T-helper 1 cell treated with Interleukin-12 subunit alpha and Interleukin-12 subunit beta and Interleukin-4 antibody, amounts not matched to agents 30 ng/mL and 1 ng/mL, for 36 hours (primary cell): ENCODE results near the gene LSR. TPM values are rescaled to one million over a fixed set of nuclear protein-coding genes. Genes with fewer than 3 reads are reported as not detected.

Experiments
- intact Hi-C: fragments of 100-400 bp; cut with micrococcal nuclease; formaldehyde crosslinking; loops from one replicate; pipeline ENCODE4 v1.15.1; 2024
- total RNA-seq: library from RNA; stranded (reverse); gene quantifications from 2 replicates; pipeline ENCODE4 v1.2.3, GENCODE V29; 2022

The LSR gene
- total RNA-seq, 1 donor from 2014 or later = 5.6 TPM

GRCh38 chr19:35265126-35265899 lies 16.5 kb downstream of the LSR start:
- intact Hi-C loops = loop anchor here (5.0 kb wide), 1 partner anchor 73 kb away; no protein-coding TSS in a partner anchor

- intact Hi-C loops = loop anchor here (5.0 kb wide), 1 partner anchor 74 kb away; no protein-coding TSS in a partner anchor
These were observed 17.2 kb downstream of the LSR start for GRCh38 chr19:35265900-35266519.

- intact Hi-C loops = loop anchor here (1.0 to 5.0 kb wide), 2 partner anchors 74 to 125 kb away; no protein-coding TSS in a partner anchor
These were observed 17.9 kb downstream of the LSR start for GRCh38 chr19:35266520-35267352.

- intact Hi-C loops = loop anchor here (1.0 to 5.0 kb wide), 2 partner anchors 75 to 126 kb away; no protein-coding TSS in a partner anchor
These were observed 18.6 kb downstream of the LSR start for GRCh38 chr19:35267353-35267817.

GRCh38 chr19:35267818-35268535 lies 19.2 kb downstream of the LSR start:
- intact Hi-C loops = loop anchor here (1.0 to 5.0 kb wide), 3 partner anchors 58 to 127 kb away; no protein-coding TSS in a partner anchor

GRCh38 chr19:35268536-35269437 lies 20.0 kb downstream of the LSR start, which contains the start of gene USF2:
Gene USF2, plus strand, starts transcription at chr19:35268962. Its CDS starts 140 bp downstream, at chr19:35269102.
- intact Hi-C loops = loop anchor here (1.0 to 5.0 kb wide), 6 partner anchors 58 to 227 kb away; partner anchors contain the start of gene FFAR1

- intact Hi-C loops = loop anchor here (1.0 to 5.0 kb wide), 5 partner anchors 77 to 226 kb away; partner anchors contain the start of gene FFAR1
These were observed 20.8 kb downstream of the LSR start for GRCh38 chr19:35269438-35270117.

GRCh38 chr19:35270381-35270811 lies 21.6 kb downstream of the LSR start:
- intact Hi-C loops = no loop called here

GRCh38 chr19:35271546-35271945 lies 22.7 kb downstream of the LSR start:
- intact Hi-C loops = no loop called here

- intact Hi-C loops = no loop called here
These were observed 23.4 kb downstream of the LSR start for GRCh38 chr19:35272122-35272719.

- intact Hi-C loops = no loop called here
These were observed 24.3 kb downstream of the LSR start for GRCh38 chr19:35272954-35273649.

GRCh38 chr19:35273686-35274259 lies 25.0 kb downstream of the LSR start:
- intact Hi-C loops = no loop called here

GRCh38 chr19:35274323-35274722 lies 25.5 kb downstream of the LSR start:
- intact Hi-C loops = no loop called here

GRCh38 chr19:35276706-35277281 lies 28.0 kb downstream of the LSR start:
- intact Hi-C loops = no loop called here

- intact Hi-C loops = no loop called here
These were observed 29.9 kb downstream of the LSR start for GRCh38 chr19:35278578-35279284.

- intact Hi-C loops = no loop called here
These were observed 30.6 kb downstream of the LSR start for GRCh38 chr19:35279374-35279773.
